GM23338 (cell line): Measurements from ENCODE around the gene CTDSPL.

ENCODE experiments used
- CREB1 ChIP-seq: fragments of 250-450 bp; sonication (Bioruptor Pico); IDR thresholded peaks from 2 replicates; pipeline ENCODE4 v1.5.0; 2020; ENCODE audit warnings: low read depth, mild to moderate bottlenecking, moderate library complexity
- EZH2 ChIP-seq: fragments of 200-600 bp; sonication (generic); IDR thresholded peaks from one replicate; pipeline ENCODE4 v1.8.0; 2017; ENCODE audit warnings: antibody characterized with exemption, mild to moderate bottlenecking, low read depth; ENCODE audit not compliant: unreplicated experiment
- EZH2phosphoT487 ChIP-seq: fragments of 200-600 bp; sonication (generic); IDR thresholded peaks from one replicate; pipeline ENCODE4 v1.8.1; 2018; ENCODE audit warnings: antibody characterized with exemption; ENCODE audit not compliant: unreplicated experiment
- JUNB ChIP-seq: IDR thresholded peaks from one replicate; pipeline ENCODE4 v1.6.1; 2016; ENCODE audit warnings: antibody characterized with exemption; ENCODE audit not compliant: unreplicated experiment
- NANOG ChIP-seq: IDR thresholded peaks from 2 replicates; pipeline ENCODE4 v1.6.1; 2016; ENCODE audit warnings: antibody characterized with exemption, borderline replicate concordance
- POLR2AphosphoS5 ChIP-seq: IDR thresholded peaks from 2 replicates; pipeline ENCODE4 v1.6.1; 2016; ENCODE audit warnings: antibody characterized with exemption, low read depth
- STAT1 ChIP-seq: IDR thresholded peaks from one replicate; pipeline ENCODE4 v1.6.1; 2016; ENCODE audit warnings: antibody characterized with exemption; ENCODE audit not compliant: unreplicated experiment
- ZNF331 ChIP-seq: fragments of 250-450 bp; sonication (Bioruptor Pico); IDR thresholded peaks from 2 replicates; pipeline ENCODE4 v1.5.0; 2020; ENCODE audit warnings: low read depth, mild to moderate bottlenecking, moderate library complexity
- TF ChIP-seq, protein P1 (sequence below), 2 experiments: fragments of 200-600 bp in 1 of 2; sonication (generic) in 1 of 2; conservative IDR thresholded peaks; 2 replicates each; pipeline versions ENCODE4 v1.5.1 to v1.6.1; 2016 to 2017; ENCODE audit warnings: antibody characterized with exemption in 2 of 2, low read depth in 2 of 2, mild to moderate bottlenecking in 2 of 2, moderate library complexity in 1 of 2
- TF ChIP-seq, protein P2 (sequence below): IDR thresholded peaks from one replicate; pipeline ENCODE4 v1.6.1; 2018; ENCODE audit warnings: antibody characterized with exemption; ENCODE audit not compliant: unreplicated experiment
- TF ChIP-seq, protein P3 (sequence below): IDR thresholded peaks from 2 replicates; pipeline ENCODE4 v1.6.1; 2016; ENCODE audit warnings: antibody characterized with exemption
- TF ChIP-seq, protein P4 (sequence below): fragments of 250-450 bp; sonication (Bioruptor Pico); IDR thresholded peaks from 2 replicates; pipeline ENCODE4 v1.5.0; 2020; ENCODE audit warnings: mild to moderate bottlenecking, moderate library complexity

- TF ChIP-seq EZH2 (no peak), POLR2AphosphoS5 (no peak), CREB1 (no peak), EZH2phosphoT487 (no peak), STAT1 (no peak), JUNB (no peak), ZNF331 (CRISPR knock-in tag) (no peak), NANOG (no peak)
- TF ChIP-seq, protein P1, sequence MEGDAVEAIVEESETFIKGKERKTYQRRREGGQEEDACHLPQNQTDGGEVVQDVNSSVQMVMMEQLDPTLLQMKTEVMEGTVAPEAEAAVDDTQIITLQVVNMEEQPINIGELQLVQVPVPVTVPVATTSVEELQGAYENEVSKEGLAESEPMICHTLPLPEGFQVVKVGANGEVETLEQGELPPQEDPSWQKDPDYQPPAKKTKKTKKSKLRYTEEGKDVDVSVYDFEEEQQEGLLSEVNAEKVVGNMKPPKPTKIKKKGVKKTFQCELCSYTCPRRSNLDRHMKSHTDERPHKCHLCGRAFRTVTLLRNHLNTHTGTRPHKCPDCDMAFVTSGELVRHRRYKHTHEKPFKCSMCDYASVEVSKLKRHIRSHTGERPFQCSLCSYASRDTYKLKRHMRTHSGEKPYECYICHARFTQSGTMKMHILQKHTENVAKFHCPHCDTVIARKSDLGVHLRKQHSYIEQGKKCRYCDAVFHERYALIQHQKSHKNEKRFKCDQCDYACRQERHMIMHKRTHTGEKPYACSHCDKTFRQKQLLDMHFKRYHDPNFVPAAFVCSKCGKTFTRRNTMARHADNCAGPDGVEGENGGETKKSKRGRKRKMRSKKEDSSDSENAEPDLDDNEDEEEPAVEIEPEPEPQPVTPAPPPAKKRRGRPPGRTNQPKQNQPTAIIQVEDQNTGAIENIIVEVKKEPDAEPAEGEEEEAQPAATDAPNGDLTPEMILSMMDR (conservative IDR thresholded peaks at IDR 0.05; ENCODE audit: low read depth in 2 of 2), result no peak
- TF ChIP-seq, protein P2, sequence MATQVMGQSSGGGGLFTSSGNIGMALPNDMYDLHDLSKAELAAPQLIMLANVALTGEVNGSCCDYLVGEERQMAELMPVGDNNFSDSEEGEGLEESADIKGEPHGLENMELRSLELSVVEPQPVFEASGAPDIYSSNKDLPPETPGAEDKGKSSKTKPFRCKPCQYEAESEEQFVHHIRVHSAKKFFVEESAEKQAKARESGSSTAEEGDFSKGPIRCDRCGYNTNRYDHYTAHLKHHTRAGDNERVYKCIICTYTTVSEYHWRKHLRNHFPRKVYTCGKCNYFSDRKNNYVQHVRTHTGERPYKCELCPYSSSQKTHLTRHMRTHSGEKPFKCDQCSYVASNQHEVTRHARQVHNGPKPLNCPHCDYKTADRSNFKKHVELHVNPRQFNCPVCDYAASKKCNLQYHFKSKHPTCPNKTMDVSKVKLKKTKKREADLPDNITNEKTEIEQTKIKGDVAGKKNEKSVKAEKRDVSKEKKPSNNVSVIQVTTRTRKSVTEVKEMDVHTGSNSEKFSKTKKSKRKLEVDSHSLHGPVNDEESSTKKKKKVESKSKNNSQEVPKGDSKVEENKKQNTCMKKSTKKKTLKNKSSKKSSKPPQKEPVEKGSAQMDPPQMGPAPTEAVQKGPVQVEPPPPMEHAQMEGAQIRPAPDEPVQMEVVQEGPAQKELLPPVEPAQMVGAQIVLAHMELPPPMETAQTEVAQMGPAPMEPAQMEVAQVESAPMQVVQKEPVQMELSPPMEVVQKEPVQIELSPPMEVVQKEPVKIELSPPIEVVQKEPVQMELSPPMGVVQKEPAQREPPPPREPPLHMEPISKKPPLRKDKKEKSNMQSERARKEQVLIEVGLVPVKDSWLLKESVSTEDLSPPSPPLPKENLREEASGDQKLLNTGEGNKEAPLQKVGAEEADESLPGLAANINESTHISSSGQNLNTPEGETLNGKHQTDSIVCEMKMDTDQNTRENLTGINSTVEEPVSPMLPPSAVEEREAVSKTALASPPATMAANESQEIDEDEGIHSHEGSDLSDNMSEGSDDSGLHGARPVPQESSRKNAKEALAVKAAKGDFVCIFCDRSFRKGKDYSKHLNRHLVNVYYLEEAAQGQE, result no peak
- TF ChIP-seq, protein P3, sequence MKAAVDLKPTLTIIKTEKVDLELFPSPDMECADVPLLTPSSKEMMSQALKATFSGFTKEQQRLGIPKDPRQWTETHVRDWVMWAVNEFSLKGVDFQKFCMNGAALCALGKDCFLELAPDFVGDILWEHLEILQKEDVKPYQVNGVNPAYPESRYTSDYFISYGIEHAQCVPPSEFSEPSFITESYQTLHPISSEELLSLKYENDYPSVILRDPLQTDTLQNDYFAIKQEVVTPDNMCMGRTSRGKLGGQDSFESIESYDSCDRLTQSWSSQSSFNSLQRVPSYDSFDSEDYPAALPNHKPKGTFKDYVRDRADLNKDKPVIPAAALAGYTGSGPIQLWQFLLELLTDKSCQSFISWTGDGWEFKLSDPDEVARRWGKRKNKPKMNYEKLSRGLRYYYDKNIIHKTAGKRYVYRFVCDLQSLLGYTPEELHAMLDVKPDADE, result no peak
- TF ChIP-seq, protein P4, sequence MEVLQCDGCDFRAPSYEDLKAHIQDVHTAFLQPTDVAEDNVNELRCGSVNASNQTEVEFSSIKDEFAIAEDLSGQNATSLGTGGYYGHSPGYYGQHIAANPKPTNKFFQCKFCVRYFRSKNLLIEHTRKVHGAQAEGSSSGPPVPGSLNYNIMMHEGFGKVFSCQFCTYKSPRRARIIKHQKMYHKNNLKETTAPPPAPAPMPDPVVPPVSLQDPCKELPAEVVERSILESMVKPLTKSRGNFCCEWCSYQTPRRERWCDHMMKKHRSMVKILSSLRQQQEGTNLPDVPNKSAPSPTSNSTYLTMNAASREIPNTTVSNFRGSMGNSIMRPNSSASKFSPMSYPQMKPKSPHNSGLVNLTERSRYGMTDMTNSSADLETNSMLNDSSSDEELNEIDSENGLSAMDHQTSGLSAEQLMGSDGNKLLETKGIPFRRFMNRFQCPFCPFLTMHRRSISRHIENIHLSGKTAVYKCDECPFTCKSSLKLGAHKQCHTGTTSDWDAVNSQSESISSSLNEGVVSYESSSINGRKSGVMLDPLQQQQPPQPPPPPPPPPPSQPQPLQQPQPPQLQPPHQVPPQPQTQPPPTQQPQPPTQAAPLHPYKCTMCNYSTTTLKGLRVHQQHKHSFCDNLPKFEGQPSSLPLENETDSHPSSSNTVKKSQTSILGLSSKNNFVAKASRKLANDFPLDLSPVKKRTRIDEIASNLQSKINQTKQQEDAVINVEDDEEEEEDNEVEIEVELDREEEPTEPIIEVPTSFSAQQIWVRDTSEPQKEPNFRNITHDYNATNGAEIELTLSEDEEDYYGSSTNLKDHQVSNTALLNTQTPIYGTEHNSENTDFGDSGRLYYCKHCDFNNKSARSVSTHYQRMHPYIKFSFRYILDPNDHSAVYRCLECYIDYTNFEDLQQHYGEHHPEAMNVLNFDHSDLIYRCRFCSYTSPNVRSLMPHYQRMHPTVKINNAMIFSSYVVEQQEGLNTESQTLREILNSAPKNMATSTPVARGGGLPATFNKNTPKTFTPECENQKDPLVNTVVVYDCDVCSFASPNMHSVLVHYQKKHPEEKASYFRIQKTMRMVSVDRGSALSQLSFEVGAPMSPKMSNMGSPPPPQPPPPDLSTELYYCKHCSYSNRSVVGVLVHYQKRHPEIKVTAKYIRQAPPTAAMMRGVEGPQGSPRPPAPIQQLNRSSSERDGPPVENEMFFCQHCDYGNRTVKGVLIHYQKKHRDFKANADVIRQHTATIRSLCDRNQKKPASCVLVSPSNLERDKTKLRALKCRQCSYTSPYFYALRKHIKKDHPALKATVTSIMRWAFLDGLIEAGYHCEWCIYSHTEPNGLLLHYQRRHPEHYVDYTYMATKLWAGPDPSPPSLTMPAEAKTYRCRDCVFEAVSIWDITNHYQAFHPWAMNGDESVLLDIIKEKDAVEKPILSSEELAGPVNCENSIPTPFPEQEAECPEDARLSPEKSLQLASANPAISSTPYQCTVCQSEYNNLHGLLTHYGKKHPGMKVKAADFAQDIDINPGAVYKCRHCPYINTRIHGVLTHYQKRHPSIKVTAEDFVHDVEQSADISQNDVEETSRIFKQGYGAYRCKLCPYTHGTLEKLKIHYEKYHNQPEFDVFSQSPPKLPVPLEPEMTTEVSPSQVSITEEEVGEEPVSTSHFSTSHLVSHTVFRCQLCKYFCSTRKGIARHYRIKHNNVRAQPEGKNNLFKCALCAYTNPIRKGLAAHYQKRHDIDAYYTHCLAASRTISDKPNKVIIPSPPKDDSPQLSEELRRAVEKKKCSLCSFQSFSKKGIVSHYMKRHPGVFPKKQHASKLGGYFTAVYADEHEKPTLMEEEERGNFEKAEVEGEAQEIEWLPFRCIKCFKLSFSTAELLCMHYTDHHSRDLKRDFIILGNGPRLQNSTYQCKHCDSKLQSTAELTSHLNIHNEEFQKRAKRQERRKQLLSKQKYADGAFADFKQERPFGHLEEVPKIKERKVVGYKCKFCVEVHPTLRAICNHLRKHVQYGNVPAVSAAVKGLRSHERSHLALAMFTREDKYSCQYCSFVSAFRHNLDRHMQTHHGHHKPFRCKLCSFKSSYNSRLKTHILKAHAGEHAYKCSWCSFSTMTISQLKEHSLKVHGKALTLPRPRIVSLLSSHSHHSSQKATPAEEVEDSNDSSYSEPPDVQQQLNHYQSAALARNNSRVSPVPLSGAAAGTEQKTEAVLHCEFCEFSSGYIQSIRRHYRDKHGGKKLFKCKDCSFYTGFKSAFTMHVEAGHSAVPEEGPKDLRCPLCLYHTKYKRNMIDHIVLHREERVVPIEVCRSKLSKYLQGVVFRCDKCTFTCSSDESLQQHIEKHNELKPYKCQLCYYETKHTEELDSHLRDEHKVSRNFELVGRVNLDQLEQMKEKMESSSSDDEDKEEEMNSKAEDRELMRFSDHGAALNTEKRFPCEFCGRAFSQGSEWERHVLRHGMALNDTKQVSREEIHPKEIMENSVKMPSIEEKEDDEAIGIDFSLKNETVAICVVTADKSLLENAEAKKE (CRISPR knock-in tag), result no peak
These were observed 2.3 kb upstream of the CTDSPL start for GRCh38 chr3:37859354-37859753.
